Osteocyte (in vitro differentiated cells): Measurements from ENCODE around the gene CD9. TPM values are rescaled to one million over a fixed set of nuclear protein-coding genes. Genes with fewer than 3 reads are reported as not detected.

Source experiments
- DNase-seq: peaks from one replicate; pipeline ENCODE4 v3.0.0; 2021; ENCODE audit warnings: mixed read lengths; ENCODE audit not compliant: unreplicated experiment; ENCODE audit errors: extremely low spot score
- H3K27ac Mint-ChIP-seq: one replicate; pipeline ENCODE4 v1.8.0; 2021; ENCODE audit warnings: mild to moderate bottlenecking, mixed read lengths; ENCODE audit not compliant: unreplicated experiment
- H3K27me3 Mint-ChIP-seq: one replicate; pipeline ENCODE4 v1.8.0; 2021; ENCODE audit warnings: mixed read lengths; ENCODE audit not compliant: unreplicated experiment
- H3K36me3 Mint-ChIP-seq: one replicate; pipeline ENCODE4 v1.8.0; 2021; ENCODE audit warnings: mixed read lengths; ENCODE audit not compliant: unreplicated experiment
- H3K4me1 Mint-ChIP-seq: one replicate; pipeline ENCODE4 v1.8.0; 2021; ENCODE audit warnings: mixed read lengths; ENCODE audit not compliant: unreplicated experiment
- H3K4me3 Mint-ChIP-seq: one replicate; pipeline ENCODE4 v1.8.0; 2021; ENCODE audit warnings: mild to moderate bottlenecking, moderate library complexity, mixed read lengths; ENCODE audit not compliant: unreplicated experiment
- H3K9me3 Mint-ChIP-seq: one replicate; pipeline ENCODE4 v1.8.0; 2021; ENCODE audit warnings: mixed read lengths; ENCODE audit not compliant: unreplicated experiment
- total RNA-seq: library from RNA; stranded (reverse); gene quantifications from 2 replicates; pipeline ENCODE4 v1.2.1, GENCODE V29; 2021
- TF ChIP-seq, protein P1 (sequence below): fragments of 200-600 bp; sonication (generic); IDR thresholded peaks from 2 replicates; pipeline ENCODE4 v1.5.0; 2021; ENCODE audit warnings: antibody characterized with exemption, mild to moderate bottlenecking, moderate library complexity

CD9 gene
- total RNA-seq, 1 donor from 2014 or later, result 77.1 TPM

DNA sequence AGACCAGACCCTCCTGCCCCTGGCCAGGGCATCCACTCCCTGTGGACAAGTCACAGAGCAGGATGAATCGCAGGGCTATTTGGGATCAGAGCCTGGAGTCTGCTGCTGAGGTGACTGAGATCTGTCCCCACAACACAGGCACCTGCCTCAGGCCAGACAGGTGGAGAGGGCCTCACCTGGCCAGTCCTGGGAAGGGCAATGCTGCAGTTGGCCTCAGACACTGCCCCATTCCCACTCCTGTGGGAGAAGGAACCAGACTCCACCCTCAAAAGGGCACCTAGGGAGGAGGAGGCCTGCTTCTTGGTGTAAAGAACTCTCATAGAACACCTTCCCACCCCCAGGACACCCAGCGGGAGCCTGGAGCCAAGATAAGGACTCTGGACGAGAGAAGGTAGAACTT lies 62.0 kb downstream of the CD9 start:
- Mint-ChIP-seq H3K36me3 (peaks cover 2% of the 10 kb centered on the region), H3K9me3 (peaks cover 9% of the 10 kb centered on the region), H3K4me1 (peaks cover 21% of the 10 kb centered on the region), H3K27me3 (no peaks in the 10 kb centered on the region), H3K4me3 (no peak overlapping the region), H3K27ac (no peak overlapping the region)
- no peak for DNase-seq
- TF ChIP-seq, protein P1, sequence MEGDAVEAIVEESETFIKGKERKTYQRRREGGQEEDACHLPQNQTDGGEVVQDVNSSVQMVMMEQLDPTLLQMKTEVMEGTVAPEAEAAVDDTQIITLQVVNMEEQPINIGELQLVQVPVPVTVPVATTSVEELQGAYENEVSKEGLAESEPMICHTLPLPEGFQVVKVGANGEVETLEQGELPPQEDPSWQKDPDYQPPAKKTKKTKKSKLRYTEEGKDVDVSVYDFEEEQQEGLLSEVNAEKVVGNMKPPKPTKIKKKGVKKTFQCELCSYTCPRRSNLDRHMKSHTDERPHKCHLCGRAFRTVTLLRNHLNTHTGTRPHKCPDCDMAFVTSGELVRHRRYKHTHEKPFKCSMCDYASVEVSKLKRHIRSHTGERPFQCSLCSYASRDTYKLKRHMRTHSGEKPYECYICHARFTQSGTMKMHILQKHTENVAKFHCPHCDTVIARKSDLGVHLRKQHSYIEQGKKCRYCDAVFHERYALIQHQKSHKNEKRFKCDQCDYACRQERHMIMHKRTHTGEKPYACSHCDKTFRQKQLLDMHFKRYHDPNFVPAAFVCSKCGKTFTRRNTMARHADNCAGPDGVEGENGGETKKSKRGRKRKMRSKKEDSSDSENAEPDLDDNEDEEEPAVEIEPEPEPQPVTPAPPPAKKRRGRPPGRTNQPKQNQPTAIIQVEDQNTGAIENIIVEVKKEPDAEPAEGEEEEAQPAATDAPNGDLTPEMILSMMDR, result no peak

DNA sequence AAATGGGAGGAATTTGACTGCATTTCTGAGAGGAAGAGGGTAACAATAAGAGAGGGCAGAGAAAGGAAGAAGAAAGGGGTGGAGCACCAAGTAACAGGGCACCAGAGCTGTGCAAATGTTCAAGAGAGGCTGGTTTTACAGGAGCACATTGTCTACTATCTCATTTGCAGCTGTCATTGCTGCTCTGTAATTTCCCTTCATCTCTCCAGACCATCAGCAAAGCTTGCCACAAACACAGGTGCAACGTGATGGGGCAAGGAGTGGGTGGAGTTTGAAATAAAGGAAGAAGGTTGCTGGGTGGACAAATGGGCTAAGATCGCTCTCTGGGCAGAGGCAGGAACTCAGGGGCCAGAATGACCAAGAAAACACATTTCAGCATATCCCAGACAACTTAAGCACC lies 62.4 kb downstream of the CD9 start:
- no peak overlapping the region for H3K4me3 Mint-ChIP-seq
- DNase-seq, result no peak
- TF ChIP-seq, protein P1, result no peak
- no peak overlapping the region for H3K27ac Mint-ChIP-seq
- peaks cover 2% of the 10 kb centered on the region for H3K36me3 Mint-ChIP-seq
- peaks cover 25% of the 10 kb centered on the region for H3K4me1 Mint-ChIP-seq
- H3K27me3 Mint-ChIP-seq, result no peaks in the 10 kb centered on the region
- peaks cover 9% of the 10 kb centered on the region for H3K9me3 Mint-ChIP-seq

DNA sequence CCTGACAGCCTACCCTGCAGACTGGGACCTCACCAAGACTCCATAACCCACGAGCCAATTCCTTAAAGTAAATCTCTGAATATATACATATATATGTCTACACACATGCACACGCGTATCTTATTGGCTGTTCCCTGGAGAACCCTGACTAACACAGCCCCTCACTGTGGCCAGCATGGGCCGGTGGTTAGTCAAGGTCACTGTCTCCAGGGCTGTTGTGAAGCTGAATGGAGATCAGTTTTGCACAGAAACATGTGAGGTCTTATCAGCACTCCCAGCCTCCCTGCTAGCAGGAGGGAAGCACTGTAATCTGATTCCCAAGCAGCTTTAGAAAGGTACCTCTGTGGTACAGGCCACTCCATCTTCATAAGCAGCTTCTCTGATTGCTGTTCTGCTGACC lies 63.7 kb downstream of the CD9 start:
- no peak overlapping the region for H3K27ac Mint-ChIP-seq
- TF ChIP-seq, protein P1, result no peak
- DNase-seq, result no peak
- H3K36me3 Mint-ChIP-seq, result no peaks in the 10 kb centered on the region
- no peaks in the 10 kb centered on the region for H3K9me3 Mint-ChIP-seq
- no peaks in the 10 kb centered on the region for H3K27me3 Mint-ChIP-seq
- H3K4me1 Mint-ChIP-seq, result peaks cover 35% of the 10 kb centered on the region
- H3K4me3 Mint-ChIP-seq, result no peak overlapping the region

- TF ChIP-seq, protein P1, result no peak
- peaks cover 38% of the 10 kb centered on the region for H3K4me1 Mint-ChIP-seq
- H3K9me3 Mint-ChIP-seq, result no peaks in the 10 kb centered on the region
- H3K4me3 Mint-ChIP-seq, result no peak overlapping the region
- no peaks in the 10 kb centered on the region for H3K27me3 Mint-ChIP-seq
- H3K27ac Mint-ChIP-seq, result no peak overlapping the region
- DNase-seq, result no peak
- no peaks in the 10 kb centered on the region for H3K36me3 Mint-ChIP-seq
These were observed 64.3 kb downstream of the CD9 start for GRCh38 chr12:6264402-6265037.

DNA sequence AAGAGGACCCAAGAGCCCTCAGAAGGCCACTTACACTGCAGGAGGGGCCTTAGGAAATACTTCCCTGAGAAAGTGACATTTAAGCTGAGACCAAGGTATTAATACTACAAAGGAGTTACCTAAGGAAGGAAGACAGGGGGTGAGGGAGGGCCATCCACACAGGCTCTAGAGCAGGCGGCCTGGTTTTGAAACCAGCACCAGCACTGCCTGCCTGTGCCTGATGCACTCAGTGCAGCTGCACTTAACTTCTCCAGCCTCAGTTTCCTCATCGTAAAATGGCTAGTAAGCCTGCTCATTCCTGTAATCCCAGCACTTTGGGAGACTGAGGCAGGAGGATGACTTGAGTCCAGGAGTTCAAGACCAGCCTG lies 64.8 kb downstream of the CD9 start:
- H3K4me3 Mint-ChIP-seq, result no peak overlapping the region
- H3K27me3 Mint-ChIP-seq, result no peaks in the 10 kb centered on the region

More for the DNA sequence above, 64.8 kb downstream of the CD9 start:
- TF ChIP-seq, protein P1, result no peak
- no peaks in the 10 kb centered on the region for H3K9me3 Mint-ChIP-seq
- H3K36me3 Mint-ChIP-seq, result no peaks in the 10 kb centered on the region
- DNase-seq, result no peak
- no peak overlapping the region for H3K27ac Mint-ChIP-seq
- H3K4me1 Mint-ChIP-seq, result peaks cover 38% of the 10 kb centered on the region
